Posterior vena cava (tissue), 2 donors: Measurements from ENCODE around the gene PARN. TPM values are rescaled to one million over a fixed set of nuclear protein-coding genes. Genes with fewer than 3 reads are reported as not detected.
A peak's percentile ranks its signal among the peaks of the same experiment; 100 is the strongest.

ENCODE experiments used
- DNase-seq: peaks from one replicate; pipeline ENCODE4 v3.0.0-alpha.2; 2020; ENCODE audit warnings: low spot score
- intact Hi-C, 2 donors: fragments of 100-400 bp; cut with DNase I; formaldehyde crosslinking; loops; one replicate each; pipeline versions ENCODE4 v1.14.1 to v1.14.2; 2022 to 2023
- total RNA-seq, 2 donors: library from RNA; stranded (reverse); fragmentation: NEBNext Ultra II Directional; extraction: Animal tissue kit (Norgen Biotek cat#: 25700); gene quantifications; one replicate each; pipeline ENCODE4 v1.2.1, GENCODE V29; 2021
- donor health status: DM: yes; HTN: yes; CAD: no.
- donor health status: DM: yes; HTN: yes; CAD: no.

The PARN gene
- total RNA-seq, 2 donors from 2014 or later, result 27.2 to 27.9 TPM

- DNase-seq, result no peak
- intact Hi-C loops, result no loop called here
Observed at GRCh38 chr16:14510939-14511799, 118.9 kb downstream of the PARN start.

- intact Hi-C loops, result no loop called here
- DNase-seq, result no peak
Observed at GRCh38 chr16:14510581-14510938, 119.5 kb downstream of the PARN start.

- intact Hi-C loops, result loop anchor here in 1 of 2 donors (10.0 kb wide), 1 partner anchor 1785 kb away; no protein-coding TSS in a partner anchor
Observed at GRCh38 chr16:14509675-14510132, 120.4 kb downstream of the PARN start.

GRCh38 chr16:14509055-14509454, 121.0 kb downstream of the PARN start:
- intact Hi-C loops, result loop anchor here in 1 of 2 donors (10.0 kb wide), 1 partner anchor 1784 kb away; no protein-coding TSS in a partner anchor
- DNase-seq, result no peak

More at GRCh38 chr16:14509675-14510132, 120.4 kb downstream of the PARN start:
- DNase-seq, result no peak

GRCh38 chr16:14505846-14506245, 124.2 kb downstream of the PARN start:
- intact Hi-C loops, result loop anchor here in 1 of 2 donors (10.0 kb wide), 1 partner anchor 1781 kb away; no protein-coding TSS in a partner anchor
- no peak for DNase-seq

GRCh38 chr16:14502932-14503741, 126.9 kb downstream of the PARN start:
- no peak for DNase-seq
- intact Hi-C loops, result loop anchor here in 1 of 2 donors (10.0 kb wide), 1 partner anchor 1778 kb away; no protein-coding TSS in a partner anchor

- intact Hi-C loops, result loop anchor here in 1 of 2 donors (10.0 kb wide), 1 partner anchor 1778 kb away; no protein-coding TSS in a partner anchor
- DNase-seq, result no peak
Observed at GRCh38 chr16:14502256-14502875, 127.7 kb downstream of the PARN start.

- DNase-seq, result peak; percentile 96
- intact Hi-C loops, result loop anchor here in 1 of 2 donors (10.0 kb wide), 1 partner anchor 1777 kb away; no protein-coding TSS in a partner anchor
Observed at GRCh38 chr16:14501331-14502255, 128.5 kb downstream of the PARN start.

- intact Hi-C loops, result loop anchor here in 1 of 2 donors (10.0 kb wide), 1 partner anchor 1776 kb away; no protein-coding TSS in a partner anchor
- DNase-seq, result no peak
Observed at GRCh38 chr16:14500791-14501190, 129.3 kb downstream of the PARN start.

GRCh38 chr16:14499110-14499509, 130.9 kb downstream of the PARN start:
- intact Hi-C loops, result no loop called here
- DNase-seq, result no peak

GRCh38 chr16:14497245-14498082, 132.6 kb downstream of the PARN start:
- DNase-seq, result no peak
- intact Hi-C loops, result no loop called here

- DNase-seq, result no peak
- intact Hi-C loops, result no loop called here
Observed at GRCh38 chr16:14496786-14497185, 133.3 kb downstream of the PARN start.

GRCh38 chr16:14496047-14496770, 133.9 kb downstream of the PARN start:
- DNase-seq, result no peak
- intact Hi-C loops, result no loop called here

- DNase-seq, result no peak
- intact Hi-C loops, result no loop called here
Observed at GRCh38 chr16:14495213-14496046, 134.6 kb downstream of the PARN start.

- intact Hi-C loops, result no loop called here
- no peak for DNase-seq
Observed at GRCh38 chr16:14494396-14494966, 135.6 kb downstream of the PARN start.

GRCh38 chr16:14493791-14494190, 136.3 kb downstream of the PARN start:
- intact Hi-C loops, result no loop called here
- no peak for DNase-seq
